ENCODE results near the gene BCR. TPM values are rescaled to one million over a fixed set of nuclear protein-coding genes. Genes with fewer than 3 reads are reported as not detected.

The BCR gene
- total RNA-seq, 2 experiments from 2014 or later, result 42.2 to 51.3 TPM

- Histone ChIP-seq H3K4me3 (ENCODE audit: low read depth, low read length, poor library complexity, severe bottlenecking) (no peak overlapping the region), H3K79me2 (ENCODE audit: insufficient read depth, low read depth, low read length) (no peaks in the 10 kb centered on the region), H3K36me3 (ENCODE audit: insufficient read depth, low read length) (peaks cover 38% of the 10 kb centered on the region), H3K4me1 (ENCODE audit: insufficient read depth, low read length, poor library complexity, severe bottlenecking) (peaks cover 38% of the 10 kb centered on the region), H3K27ac (ENCODE audit: low read depth, low read length, poor library complexity, severe bottlenecking) (no peak overlapping the region), H3K9me2 (ENCODE audit: insufficient read depth, low read length) (no peaks in the 10 kb centered on the region), H2AFZ (ENCODE audit: low read length) (no peak overlapping the region), H4K20me1 (ENCODE audit: insufficient read depth, low read length) (no peaks in the 10 kb centered on the region), H3K9me3 (ENCODE audit: low read length) (no peaks in the 10 kb centered on the region), H3K4me2 (ENCODE audit: low read length) (no peak overlapping the region; the same call in 1 of the 2 replicates)
- CTCF ChIA-PET (ENCODE audit: unreplicated experiment), result no interaction called here
- no TSS peak for BruUV-seq (replicated peaks)
- POLR2A ChIA-PET, result no interaction called here
- no peak for TF ChIP-seq CTCF (conservative IDR thresholded peaks at IDR 0.05; ENCODE audit: low read length)
- intact Hi-C loops (cut with micrococcal nuclease; ENCODE audit: unreplicated experiment), result no loop called here
- DNase-seq (ENCODE audit: low spot score), result no peak
Measured at GRCh38 chr22:23261900-23262450, 81.7 kb downstream of the BCR start.

GRCh38 chr22:23262518-23263332 lies 82.4 kb downstream of the BCR start:
- no TSS peak for BruUV-seq (replicated peaks)

More at GRCh38 chr22:23262518-23263332, 82.4 kb downstream of the BCR start:
- H3K27ac ChIP-seq (ENCODE audit: low read depth, low read length, poor library complexity, severe bottlenecking), result no peak overlapping the region
- peak overlapping the region; percentile 67; the same call in 1 of the 2 replicates for H3K4me2 ChIP-seq (ENCODE audit: low read length)
- POLR2A ChIA-PET, result no interaction called here
- no peaks in the 10 kb centered on the region for H3K9me3 ChIP-seq (ENCODE audit: low read length)
- intact Hi-C loops (cut with micrococcal nuclease; ENCODE audit: unreplicated experiment), result no loop called here
- CTCF ChIA-PET (ENCODE audit: unreplicated experiment), result no interaction called here
- peaks cover 45% of the 10 kb centered on the region for H3K4me1 ChIP-seq (ENCODE audit: insufficient read depth, low read length, poor library complexity, severe bottlenecking)
- H4K20me1 ChIP-seq (ENCODE audit: insufficient read depth, low read length), result no peaks in the 10 kb centered on the region
- no peak overlapping the region for H2AFZ ChIP-seq (ENCODE audit: low read length)
- H3K36me3 ChIP-seq (ENCODE audit: insufficient read depth, low read length), result peaks cover 30% of the 10 kb centered on the region
- H3K79me2 ChIP-seq (ENCODE audit: insufficient read depth, low read depth, low read length), result no peaks in the 10 kb centered on the region
- H3K4me3 ChIP-seq (ENCODE audit: low read depth, low read length, poor library complexity, severe bottlenecking), result no peak overlapping the region
- no peak for TF ChIP-seq CTCF (conservative IDR thresholded peaks at IDR 0.05; ENCODE audit: low read length)
- TF ChIP-seq EZH2phosphoT487 (IDR thresholded peaks at IDR 0.05; ENCODE audit: borderline replicate concordance, low read depth, low read length), result no peak
- no peak for DNase-seq (ENCODE audit: low spot score)
- no peaks in the 10 kb centered on the region for H3K9me2 ChIP-seq (ENCODE audit: insufficient read depth, low read length)
